HuH-7.5 (cell line): ENCODE results near the gene PTPRJ.

Source experiments
- DNase-seq: peaks from one replicate; pipeline ENCODE4 v3.0.0; 2011; ENCODE audit warnings: low spot score

PTPRJ gene

GRCh38 chr11:47967577-47968525, 12.5 kb upstream of the PTPRJ start:
- no peak for DNase-seq

- DNase-seq = no peak
These were observed 11.0 kb upstream of the PTPRJ start for GRCh38 chr11:47969401-47969800.

- no peak for DNase-seq
These were observed 8.9 kb upstream of the PTPRJ start for GRCh38 chr11:47971501-47971900.

- no peak for DNase-seq
These were observed 7.2 kb upstream of the PTPRJ start for GRCh38 chr11:47973173-47973572.

- DNase-seq = no peak
These were observed 3.4 kb upstream of the PTPRJ start for GRCh38 chr11:47976931-47977330.

- no peak for DNase-seq
These were observed 2.7 kb upstream of the PTPRJ start for GRCh38 chr11:47977623-47978022.

- DNase-seq = peak; percentile 49
These were observed 826 bp upstream of the PTPRJ start for GRCh38 chr11:47979378-47980087.

- peak; percentile 46 for DNase-seq
These were observed 705 bp downstream of the PTPRJ start for GRCh38 chr11:47980907-47981621.

- DNase-seq = no peak
These were observed 1.5 kb downstream of the PTPRJ start for GRCh38 chr11:47981667-47982404.

GRCh38 chr11:47982616-47983015, 2.3 kb downstream of the PTPRJ start:
- no peak for DNase-seq

GRCh38 chr11:47983464-47984397, 3.4 kb downstream of the PTPRJ start:
- DNase-seq = no peak

- DNase-seq = no peak
These were observed 5.9 kb downstream of the PTPRJ start for GRCh38 chr11:47986219-47986618.

- no peak for DNase-seq
These were observed 6.4 kb downstream of the PTPRJ start for GRCh38 chr11:47986742-47987141.

GRCh38 chr11:47987310-47987709, 7.0 kb downstream of the PTPRJ start:
- no peak for DNase-seq

GRCh38 chr11:47987781-47988180, 7.4 kb downstream of the PTPRJ start:
- DNase-seq = no peak

- DNase-seq = no peak
These were observed 9.4 kb downstream of the PTPRJ start for GRCh38 chr11:47989779-47990178.

- DNase-seq = no peak
These were observed 11.0 kb downstream of the PTPRJ start for GRCh38 chr11:47991266-47991830.

- no peak for DNase-seq
These were observed 11.5 kb downstream of the PTPRJ start for GRCh38 chr11:47991894-47992293.

- DNase-seq = no peak
These were observed 12.8 kb downstream of the PTPRJ start for GRCh38 chr11:47992959-47993820.
